K562 (cell line): ENCODE data around the gene DPM1. TPM values are rescaled to one million over a fixed set of nuclear protein-coding genes. Genes with fewer than 3 reads are reported as not detected.
A peak's percentile ranks its signal among the peaks of the same experiment; 100 is the strongest.

Experiments
- COPS2 ChIP-seq: fragments of 450-650 bp; conservative IDR thresholded peaks from 2 replicates; pipeline ENCODE4 v1.6.1; 2016; ENCODE audit warnings: mild to moderate bottlenecking, moderate library complexity
- EGR1 ChIP-seq: fragments of 450-650 bp; conservative IDR thresholded peaks from 2 replicates; pipeline ENCODE4 v1.6.1; 2017; ENCODE audit warnings: mild to moderate bottlenecking
- MIER1 ChIP-seq: fragments of 450-650 bp; IDR thresholded peaks from 2 replicates; pipeline ENCODE4 v1.6.1; 2016; ENCODE audit warnings: antibody characterized with exemption, mild to moderate bottlenecking, low read depth
- MNT ChIP-seq, 2 experiments: fragments of 450-650 bp; conservative IDR thresholded peaks; 2 replicates each; pipeline ENCODE4 v1.6.1; 2017; ENCODE audit warnings: mild to moderate bottlenecking in 2 of 2, moderate library complexity in 2 of 2
- NFIX ChIP-seq: fragments of 250-450 bp; sonication (Bioruptor Pico); IDR thresholded peaks from 2 replicates; pipeline ENCODE4 v1.4.0; 2020; ENCODE audit warnings: low read depth, mild to moderate bottlenecking, moderate library complexity
- NRF1 ChIP-seq, 2 experiments: fragments of 450-650 bp; IDR thresholded peaks in 1 of 2; conservative IDR thresholded peaks in 1 of 2; 2 replicates each; pipeline ENCODE4 v1.6.1; 2014; ENCODE audit warnings: mild to moderate bottlenecking in 2 of 2
- POLR2AphosphoS2 ChIP-seq: IDR thresholded peaks from 2 replicates; pipeline ENCODE4 v1.6.1; 2012; ENCODE audit warnings: low read length, improper control_type of control experiment
- TFE3 ChIP-seq: fragments of 450-650 bp; formaldehyde crosslinking; IDR thresholded peaks from 2 replicates; pipeline ENCODE4 v1.4.0; 2020; ENCODE audit warnings: mild to moderate bottlenecking, mixed read lengths
- ZBED1 ChIP-seq: IDR thresholded peaks from 2 replicates; pipeline ENCODE4 v1.6.1; 2014
- ZBTB34 ChIP-seq: fragments of 250-450 bp; sonication (Bioruptor Pico); IDR thresholded peaks from 2 replicates; pipeline ENCODE4 v1.8.0; 2021; ENCODE audit warnings: mild to moderate bottlenecking, moderate library complexity
- ZC3H8 ChIP-seq: fragments of 450-650 bp; IDR thresholded peaks from 2 replicates; pipeline ENCODE4 v1.6.1; 2017
- ZKSCAN8 ChIP-seq: fragments of 200-800 bp; sonication (Bioruptor generic); IDR thresholded peaks from 2 replicates; pipeline ENCODE4 v1.6.1; 2016; ENCODE audit warnings: missing genetic modification characterization, missing compliant biosample characterization
- ZNF280A ChIP-seq: fragments of 450-650 bp; IDR thresholded peaks from 2 replicates; pipeline ENCODE4 v1.6.1; 2018; ENCODE audit warnings: mild to moderate bottlenecking, low read depth; ENCODE audit not compliant: partially characterized antibody
- ZNF445 ChIP-seq: fragments of 250-450 bp; sonication (Bioruptor Pico); IDR thresholded peaks from 2 replicates; pipeline ENCODE4 v1.4.0; 2020; ENCODE audit warnings: low read depth, mild to moderate bottlenecking, moderate library complexity
- polyA plus RNA-seq, 8 experiments: library from polyadenylated mRNA; depleted of rRNA in 4 of 8; stranded (reverse) in 5 of 8; unstranded in 3 of 8; fragments of >200 nt; fragmentation: Nextera tagmentation in 2 of 8; fragmentation: Illumina TruSeq in 1 of 8; extraction: Ambion mirVana in 2 of 8; extraction: Trizol in 1 of 8; gene quantifications; 2 replicates each; pipeline versions ENCODE4 v1.2.1 to v1.2.3, GENCODE V29; 2011 to 2014; ENCODE audit warnings: inconsistent platforms in 1 of 8, missing spikeins in 1 of 8
- total RNA-seq, 7 experiments: library from RNA; depleted of rRNA in 6 of 7; stranded (reverse); fragments of >200 nt in 6 of 7; fragmentation: Illumina TruSeq in 2 of 7; extraction: Trizol in 2 of 7; gene quantifications; 2 replicates each; pipeline versions ENCODE4 v1.2.1 to v1.2.3, GENCODE V29; 2011 to 2021; ENCODE audit warnings: low replicate concordance in 1 of 7
- TF ChIP-seq, protein P1 (sequence below): fragments of 450-650 bp; IDR thresholded peaks from 2 replicates; pipeline ENCODE4 v1.6.1; 2016; ENCODE audit warnings: borderline replicate concordance

Gene DPM1
- total and polyA plus RNA-seq, 9 of the 15 experiments (the other 6 are each of a cell fraction or from before 2014, with no cell fraction given): 75.2 to 190 (median 153) TPM

DNA sequence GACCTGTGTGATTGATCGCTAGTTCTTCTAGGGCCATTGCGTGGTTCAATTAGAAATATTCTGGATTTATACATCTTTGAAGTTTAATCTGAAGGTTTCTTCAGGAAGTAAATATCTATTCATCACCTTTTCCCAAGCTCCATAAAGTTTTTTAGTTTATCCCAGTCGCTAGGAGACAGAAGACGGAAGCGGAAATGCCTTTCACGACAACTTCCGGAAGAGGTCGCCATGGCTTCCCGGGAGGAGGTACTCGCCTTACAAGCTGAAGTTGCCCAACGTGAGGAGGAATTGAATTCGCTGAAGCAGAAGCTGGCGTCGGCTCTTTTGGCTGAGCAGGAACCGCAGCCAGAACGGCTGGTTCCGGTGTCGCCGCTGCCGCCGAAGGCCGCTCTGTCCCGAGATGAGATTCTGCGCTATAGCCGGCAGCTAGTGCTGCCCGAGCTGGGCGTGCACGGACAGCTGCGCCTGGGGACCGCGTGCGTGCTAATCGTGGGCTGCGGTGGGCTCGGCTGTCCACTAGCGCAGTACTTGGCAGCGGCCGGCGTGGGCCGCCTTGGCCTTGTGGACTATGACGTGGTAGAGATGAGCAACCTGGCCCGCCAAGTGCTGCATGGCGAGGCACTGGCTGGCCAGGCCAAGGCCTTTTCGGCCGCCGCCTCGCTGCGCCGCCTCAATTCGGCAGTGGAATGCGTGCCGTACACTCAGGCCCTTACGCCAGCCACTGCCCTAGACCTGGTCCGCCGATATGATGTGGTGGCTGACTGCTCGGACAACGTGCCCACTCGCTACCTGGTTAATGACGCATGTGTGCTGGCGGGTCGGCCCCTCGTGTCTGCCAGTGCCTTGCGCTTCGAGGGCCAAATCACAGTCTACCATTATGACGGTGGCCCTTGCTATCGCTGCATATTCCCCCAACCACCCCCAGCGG lies 547 bp upstream of the DPM1 start, which contains the start of gene MOCS3 (continued):
- TF ChIP-seq ZNF445 (CRISPR knock-in tag) (no peak), MNT (conservative IDR thresholded peaks at IDR 0.05) (peak; percentile 76 to 90), TFE3 (no peak), COPS2 (no peak), ZBTB34 (CRISPR knock-in tag) (no peak), ZBED1 (no peak), EGR1 (peak; percentile 66), POLR2AphosphoS2 (no peak), ZC3H8 (no peak), ZNF280A (no peak), ZKSCAN8 (no peak), MIER1 (no peak), NRF1 (conservative IDR thresholded peaks at IDR 0.05 in 1 of 2, IDR thresholded peaks at IDR 0.05 in 1 of 2) (0 out of 4 replicates have a peak, but pooled peaks of 1 of the 2 experiments have one; percentile 26), NFIX (no peak)
- TF ChIP-seq, protein P1, sequence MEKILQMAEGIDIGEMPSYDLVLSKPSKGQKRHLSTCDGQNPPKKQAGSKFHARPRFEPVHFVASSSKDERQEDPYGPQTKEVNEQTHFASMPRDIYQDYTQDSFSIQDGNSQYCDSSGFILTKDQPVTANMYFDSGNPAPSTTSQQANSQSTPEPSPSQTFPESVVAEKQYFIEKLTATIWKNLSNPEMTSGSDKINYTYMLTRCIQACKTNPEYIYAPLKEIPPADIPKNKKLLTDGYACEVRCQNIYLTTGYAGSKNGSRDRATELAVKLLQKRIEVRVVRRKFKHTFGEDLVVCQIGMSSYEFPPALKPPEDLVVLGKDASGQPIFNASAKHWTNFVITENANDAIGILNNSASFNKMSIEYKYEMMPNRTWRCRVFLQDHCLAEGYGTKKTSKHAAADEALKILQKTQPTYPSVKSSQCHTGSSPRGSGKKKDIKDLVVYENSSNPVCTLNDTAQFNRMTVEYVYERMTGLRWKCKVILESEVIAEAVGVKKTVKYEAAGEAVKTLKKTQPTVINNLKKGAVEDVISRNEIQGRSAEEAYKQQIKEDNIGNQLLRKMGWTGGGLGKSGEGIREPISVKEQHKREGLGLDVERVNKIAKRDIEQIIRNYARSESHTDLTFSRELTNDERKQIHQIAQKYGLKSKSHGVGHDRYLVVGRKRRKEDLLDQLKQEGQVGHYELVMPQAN: peak; percentile 91; the same call in 1 of the 2 replicates
